NCI-H2227 (cell line): ENCODE results near the gene GPR42.
"Not testable (repeated sequence)": the region's sequence is repeated elsewhere in the genome, so short reads cannot be mapped to it uniquely, and the experiment has no call there.

Source experiments
- DNase-seq: peaks from one replicate; lab custom pipeline; 2025; ENCODE audit not compliant: unreplicated experiment; lab: John Stamatoyannopoulos, UW

Gene GPR42

DNA sequence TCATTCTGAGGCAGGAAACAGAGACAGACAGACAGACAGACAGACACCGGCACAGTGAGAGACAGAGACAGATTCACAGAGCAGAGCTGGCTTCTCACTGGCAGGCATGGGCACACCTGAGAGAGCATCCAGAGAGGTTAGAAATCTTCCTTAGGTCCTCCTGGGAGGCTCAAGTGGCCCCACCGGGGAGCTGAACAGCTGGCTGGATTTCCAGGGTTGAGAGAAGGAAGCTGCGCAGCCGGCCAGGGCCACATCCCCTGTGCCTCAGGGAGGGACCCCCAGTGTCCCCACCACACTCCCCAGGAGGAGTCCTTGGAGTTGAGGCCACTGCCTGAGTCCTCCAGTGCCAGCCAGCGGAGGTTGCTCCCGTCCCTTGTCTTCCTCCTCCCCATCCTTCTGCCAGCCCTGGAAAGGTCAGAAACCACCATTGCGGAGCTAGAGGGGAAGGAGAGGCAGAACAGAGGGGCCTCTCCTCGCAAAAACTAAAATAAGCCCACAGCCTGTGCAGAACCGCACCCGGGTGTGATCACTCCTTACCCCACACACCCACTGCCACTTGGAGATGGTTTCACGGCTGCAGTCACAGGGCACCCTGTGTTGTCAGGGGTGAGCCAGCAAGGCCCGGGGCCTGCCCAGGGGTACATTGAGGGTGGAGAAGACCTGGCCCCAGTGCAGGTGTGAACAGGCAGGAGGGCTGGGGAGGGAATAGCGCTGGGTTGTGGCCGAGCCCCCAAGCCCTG, 8.4 kb upstream of the GPR42 start:
- DNase-seq = no peak

GRCh38 chr19:35363001-35363590, 7.8 kb upstream of the GPR42 start:
- no peak for DNase-seq

DNA sequence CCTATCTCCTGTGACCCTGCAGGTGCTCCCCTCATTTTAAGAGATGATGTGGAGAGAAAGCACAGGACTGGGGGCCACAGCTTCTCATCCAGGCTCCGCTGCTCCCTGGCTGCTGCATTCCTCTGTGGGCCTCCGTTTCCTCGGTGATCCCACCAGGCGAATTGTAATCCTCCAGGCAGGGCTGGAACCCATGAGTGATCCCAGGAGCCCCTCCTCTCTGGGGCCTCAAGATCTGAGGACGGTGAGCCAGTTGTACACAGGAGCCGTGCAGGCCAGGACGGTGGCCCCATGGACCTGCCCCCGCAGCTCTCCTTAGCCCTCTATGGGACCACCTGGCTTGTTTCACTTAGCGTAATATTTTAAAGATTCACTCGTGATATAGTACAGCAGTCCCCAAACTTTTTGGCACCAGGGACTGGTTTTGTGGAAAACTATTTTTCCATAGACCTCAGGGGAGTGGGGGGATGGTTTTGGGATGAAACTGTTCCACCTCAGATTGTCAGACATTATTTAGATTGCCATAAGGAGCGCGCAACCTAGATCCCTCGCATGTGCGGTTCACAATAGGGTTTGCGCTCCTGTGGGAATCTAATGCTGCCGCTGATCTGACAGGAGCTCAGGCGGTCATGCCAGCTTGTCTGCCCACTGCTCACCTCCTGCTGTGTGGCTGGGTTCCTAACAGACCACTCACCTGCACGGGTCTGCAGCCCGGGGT, 7.0 kb upstream of the GPR42 start:
- no peak for DNase-seq

- DNase-seq = no peak
Measured at GRCh38 chr19:35365303-35365702, 5.6 kb upstream of the GPR42 start.

GRCh38 chr19:35368378-35368777, 2.5 kb upstream of the GPR42 start:
- no peak for DNase-seq

GRCh38 chr19:35369522-35369921, 1.3 kb upstream of the GPR42 start:
- no peak for DNase-seq

DNA sequence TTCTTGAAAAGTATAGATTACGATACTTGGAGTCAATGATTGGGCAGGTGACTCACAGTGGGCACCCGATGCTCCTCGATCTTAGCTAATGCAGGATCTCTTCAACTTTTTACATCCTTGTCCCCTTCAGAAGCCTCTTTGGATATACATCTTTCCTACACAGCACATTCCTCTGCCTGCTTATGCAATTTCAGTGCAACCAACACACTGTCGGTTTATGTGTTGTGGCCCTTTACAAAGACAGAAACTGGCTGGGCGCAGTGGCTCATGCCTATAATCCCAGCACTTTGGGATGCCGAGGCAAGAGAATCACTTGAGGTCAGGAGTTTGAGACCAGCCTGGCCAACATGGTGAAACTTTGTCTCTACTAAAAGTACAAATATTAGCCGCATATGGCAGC, 2.6 kb downstream of the GPR42 start:
- no peak for DNase-seq

DNA sequence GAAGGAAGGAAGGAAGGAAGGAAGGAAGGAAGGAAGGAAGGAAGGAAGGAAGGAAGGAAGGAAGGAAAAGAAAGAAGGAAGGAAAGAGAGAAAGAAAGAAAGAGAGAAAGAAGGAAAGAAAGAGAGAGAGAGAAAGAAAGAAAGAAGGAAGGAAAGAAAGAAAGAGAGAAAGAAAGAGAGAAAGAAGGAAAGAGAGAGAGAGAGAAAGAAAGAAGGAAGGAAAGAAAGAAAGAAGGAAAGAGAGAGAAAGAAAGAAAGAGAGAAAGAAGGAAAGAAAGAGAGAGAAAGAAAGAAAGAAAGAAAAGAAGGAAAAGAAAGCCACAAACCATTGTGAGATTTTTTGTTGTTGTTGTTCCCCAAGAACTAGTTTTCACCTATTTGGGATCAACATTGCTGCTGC, 3.2 kb downstream of the GPR42 start:
- DNase-seq = not testable (repeated sequence)

DNA sequence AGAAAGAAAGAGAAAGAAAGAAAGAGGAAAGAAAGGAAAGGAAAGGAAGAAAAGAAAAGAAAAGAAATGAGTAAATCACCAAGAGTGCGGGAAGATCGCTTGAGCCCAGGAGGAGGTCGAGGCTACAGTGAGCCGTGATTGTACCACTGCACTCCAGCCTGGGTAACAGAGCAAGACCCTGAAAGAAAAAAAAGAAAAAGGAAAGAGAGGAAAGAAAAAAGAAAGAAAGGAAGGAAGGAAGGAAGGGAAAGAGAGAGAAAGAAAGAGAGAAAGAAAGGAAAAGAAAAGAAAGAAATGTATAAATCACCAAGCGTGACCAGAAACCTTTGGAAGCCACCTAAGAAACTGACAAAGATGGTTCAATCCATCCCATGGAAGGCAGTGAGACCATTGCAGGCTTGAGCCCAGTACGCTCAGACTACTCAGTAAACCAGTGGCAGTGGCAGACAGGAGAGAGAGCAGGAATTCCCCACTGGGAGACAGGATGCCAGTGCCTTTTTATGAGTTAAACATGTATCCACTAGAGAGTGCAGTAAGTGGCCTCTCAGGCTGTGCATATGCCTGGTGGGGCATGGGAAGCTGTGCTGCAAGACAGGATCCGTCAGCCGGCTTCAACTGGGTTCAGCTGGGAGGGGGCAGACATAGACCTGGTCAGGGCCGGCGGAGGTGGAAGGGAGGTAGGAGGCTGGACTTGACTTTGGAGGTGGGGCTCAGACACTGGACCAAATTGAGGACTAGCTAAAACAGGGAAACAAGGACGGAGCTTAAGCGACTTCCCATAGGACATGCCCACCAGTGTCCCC, 4.8 kb downstream of the GPR42 start:
- no peak for DNase-seq

DNA sequence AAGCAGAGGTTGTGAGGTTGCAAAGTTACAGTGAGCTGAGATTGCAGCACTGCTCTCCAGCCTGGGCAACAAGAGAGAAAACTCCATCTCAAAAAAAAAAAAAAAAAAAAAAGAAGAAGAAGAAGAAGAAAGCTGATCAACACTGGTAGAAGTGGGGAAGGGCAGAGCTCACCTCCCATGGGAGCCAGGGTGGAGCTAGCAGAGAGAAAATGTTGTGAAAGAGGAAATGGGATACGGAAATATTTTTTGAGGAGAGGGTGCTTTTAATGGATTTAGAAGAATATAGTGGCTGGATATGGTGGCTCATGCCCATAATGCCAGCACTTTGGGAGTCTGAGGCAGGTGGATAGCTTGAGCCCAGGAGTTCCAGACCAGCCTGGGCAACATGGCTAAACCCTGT, 6.8 kb downstream of the GPR42 start:
- no peak for DNase-seq

GRCh38 chr19:35378356-35378755, 7.5 kb downstream of the GPR42 start:
- DNase-seq = no peak

DNA sequence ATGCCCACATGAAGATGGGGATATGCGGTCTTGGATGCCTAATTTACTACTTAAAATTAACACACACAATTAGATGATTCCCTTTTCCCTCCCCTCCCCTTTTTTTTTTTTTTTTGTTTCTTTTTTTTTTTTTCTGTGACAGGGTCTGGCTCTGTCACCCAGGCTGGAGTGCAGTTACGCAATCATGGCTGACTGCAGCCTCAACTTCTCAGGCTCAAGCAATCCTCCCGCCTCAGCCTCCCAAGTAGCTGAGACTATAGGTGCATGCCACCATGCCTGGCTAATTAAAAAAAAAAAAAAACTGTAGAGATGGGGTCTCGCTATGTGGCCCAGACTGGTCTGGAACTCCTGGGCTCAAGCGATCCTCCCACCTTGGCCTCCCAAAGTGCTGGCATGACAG, 8.7 kb downstream of the GPR42 start:
- DNase-seq = not testable (repeated sequence)

- no peak for DNase-seq
Measured at GRCh38 chr19:35379992-35380391, 9.1 kb downstream of the GPR42 start.

GRCh38 chr19:35380450-35381124, 9.7 kb downstream of the GPR42 start:
- DNase-seq = no peak

DNA sequence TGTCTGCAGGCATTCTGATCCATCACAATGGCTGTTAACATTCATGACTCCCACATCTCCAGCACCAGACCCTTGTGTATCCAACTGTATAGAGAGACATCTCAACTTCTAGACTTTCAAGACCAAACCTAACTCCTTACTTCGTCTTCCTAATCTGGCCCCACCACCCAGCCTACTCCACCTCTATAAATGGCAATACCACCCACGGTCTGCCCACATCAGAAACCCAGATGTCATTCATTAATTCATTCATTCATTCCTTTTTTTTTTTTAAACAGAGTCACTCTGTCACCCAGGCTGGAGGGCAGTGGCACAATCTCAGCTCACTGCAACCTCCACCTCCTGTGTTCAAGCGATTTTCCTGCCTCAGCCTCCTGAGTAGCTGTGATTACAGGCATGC, 10.4 kb downstream of the GPR42 start:
- DNase-seq = no peak

DNA sequence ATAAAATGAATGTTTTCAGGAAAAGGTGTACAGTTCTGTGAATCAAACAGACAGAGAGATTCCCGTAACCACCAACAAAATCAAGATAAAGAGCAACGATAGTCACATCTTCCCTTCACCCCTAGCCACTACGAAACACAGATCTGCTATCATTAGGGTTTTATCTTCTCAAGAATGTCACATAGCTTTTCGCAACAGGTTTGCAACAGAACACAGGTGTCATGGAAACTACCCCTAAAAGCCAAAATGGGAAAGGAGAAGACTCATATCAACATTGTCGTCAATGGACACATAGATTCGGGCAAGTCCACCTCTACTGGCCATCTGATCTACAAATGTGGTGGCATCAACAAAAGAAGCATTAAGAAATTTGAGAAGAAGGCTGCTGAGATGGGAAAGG, 11.1 kb downstream of the GPR42 start:
- DNase-seq = no peak

- DNase-seq = no peak
Measured at GRCh38 chr19:35383536-35383935, 12.7 kb downstream of the GPR42 start.

DNA sequence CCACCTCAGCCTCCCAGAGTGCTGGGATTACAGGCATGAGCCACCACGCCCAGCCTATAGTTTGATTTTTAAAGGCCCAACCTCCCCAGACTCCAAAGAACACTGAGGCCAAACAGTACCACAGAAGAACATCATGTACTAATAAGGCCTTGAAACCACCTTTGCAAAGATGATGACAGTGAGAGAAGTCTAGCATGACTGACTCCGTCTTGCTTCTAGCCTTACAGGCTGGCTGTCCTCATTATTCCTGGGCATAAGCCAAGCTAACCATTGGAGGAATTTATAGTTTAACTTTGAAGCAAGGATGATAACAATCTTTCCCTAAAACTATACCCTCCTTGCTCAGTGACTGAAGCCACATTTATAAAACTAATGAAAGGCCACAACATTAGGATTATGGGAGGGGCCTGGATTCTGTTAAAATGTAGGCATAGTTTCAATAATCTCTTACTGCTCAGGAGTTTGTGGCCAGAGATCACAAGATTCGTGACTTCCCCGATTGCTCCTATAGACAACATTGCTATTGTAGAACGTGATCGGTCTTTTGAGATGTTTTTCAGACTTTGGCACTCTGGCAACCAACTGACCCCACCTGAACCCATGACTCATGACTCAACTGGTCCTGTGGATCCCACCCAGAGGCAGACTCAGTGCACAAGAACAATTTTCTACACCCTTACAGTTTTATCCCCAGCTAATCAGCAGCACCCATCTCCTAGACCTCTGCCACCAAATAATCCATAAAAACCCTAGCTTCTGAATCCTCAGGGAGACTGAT, 17.6 kb downstream of the GPR42 start:
- no peak for DNase-seq

DNA sequence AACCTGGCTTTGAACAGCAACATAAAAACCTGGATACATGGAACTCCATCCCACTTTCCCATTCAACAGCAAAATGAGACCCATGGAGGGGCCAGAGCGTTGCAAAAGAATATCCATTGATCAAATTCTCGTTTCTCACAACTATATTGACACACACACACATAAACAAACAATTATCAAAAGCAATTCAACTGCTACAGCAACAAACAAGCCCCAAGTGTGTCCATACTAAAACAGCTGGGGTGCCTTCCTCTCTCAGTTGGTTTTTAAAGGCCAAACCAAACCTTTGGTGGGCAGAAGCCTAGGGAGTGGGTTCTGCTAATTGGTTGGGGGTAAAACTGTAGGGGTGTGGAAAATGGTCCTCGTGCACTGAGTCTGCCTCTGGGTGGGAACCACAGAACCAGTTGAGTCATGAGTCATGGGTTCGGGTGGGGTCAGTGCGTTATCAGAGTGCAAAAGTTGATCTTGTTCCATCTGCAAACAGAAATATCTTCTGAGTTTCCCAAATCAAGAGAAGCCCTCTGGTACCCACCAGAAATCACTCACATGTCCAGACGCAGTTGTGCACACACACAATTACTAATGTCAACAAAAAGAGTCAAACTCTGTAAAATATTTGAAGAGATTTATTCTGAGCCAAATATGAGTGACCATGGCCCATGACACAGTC, 18.5 kb downstream of the GPR42 start:
- DNase-seq = no peak
